H9 (cell line): ENCODE data around the gene ARHGEF1. TPM values are rescaled to one million over a fixed set of nuclear protein-coding genes. Genes with fewer than 3 reads are reported as not detected.

Source experiments
- DNase-seq: peaks from one replicate; pipeline ENCODE4 v3.0.0-alpha.2; 2017
- H2AFZ ChIP-seq: one replicate; pipeline ENCODE4 v1.6.1; 2013; ENCODE audit warnings: mild to moderate bottlenecking, low read length, control low read depth, moderate library complexity
- H2AK5ac ChIP-seq: 2 replicates; pipeline ENCODE4 v1.6.1; 2013; ENCODE audit warnings: low read length, control low read depth, mixed read lengths; ENCODE audit not compliant: insufficient read length
- H2BK120ac ChIP-seq: one replicate; pipeline ENCODE4 v1.6.1; 2013; ENCODE audit warnings: low read depth, mild to moderate bottlenecking, low read length, control low read depth, inconsistent platforms; ENCODE audit not compliant: poor library complexity, severe bottlenecking
- H2BK12ac ChIP-seq: 2 replicates; pipeline ENCODE4 v1.6.1; 2013; ENCODE audit warnings: low read length, control low read depth, mixed read lengths, low read depth; ENCODE audit not compliant: insufficient read length
- H2BK15ac ChIP-seq: 2 replicates; pipeline ENCODE4 v1.6.1; 2013; ENCODE audit warnings: low read depth, low read length, control low read depth
- H2BK20ac ChIP-seq: one replicate; pipeline ENCODE4 v1.6.1; 2013; ENCODE audit warnings: low read depth, mild to moderate bottlenecking, low read length, control low read depth, inconsistent platforms; ENCODE audit not compliant: poor library complexity, severe bottlenecking
- H2BK5ac ChIP-seq: 2 replicates; pipeline ENCODE4 v1.6.1; 2013; ENCODE audit warnings: low read length, control low read depth, mixed read lengths; ENCODE audit not compliant: insufficient read length
- H3K14ac ChIP-seq: 2 replicates; pipeline ENCODE4 v1.6.1; 2013; ENCODE audit warnings: low read length, control low read depth; ENCODE audit not compliant: insufficient read depth
- H3K18ac ChIP-seq: 2 replicates; pipeline ENCODE4 v1.6.1; 2013; ENCODE audit warnings: low read depth, mild to moderate bottlenecking, mixed read lengths, low read length, control low read depth; ENCODE audit not compliant: insufficient read length
- H3K23ac ChIP-seq: 2 replicates; pipeline ENCODE4 v1.6.1; 2013; ENCODE audit warnings: low read length, control low read depth, mixed read lengths, low read depth; ENCODE audit not compliant: insufficient read length
- H3K23me2 ChIP-seq: 2 replicates; pipeline ENCODE4 v1.6.1; 2013; ENCODE audit warnings: low read depth, mild to moderate bottlenecking, mixed read lengths, low read length, control low read depth; ENCODE audit not compliant: insufficient read length, poor library complexity, severe bottlenecking
- H3K27ac ChIP-seq: 2 replicates; pipeline ENCODE4 v1.5.1; 2013; ENCODE audit warnings: low read length, control low read depth, mixed read lengths, low read depth; ENCODE audit not compliant: insufficient read length
- H3K27me3 ChIP-seq: 2 replicates; pipeline ENCODE4 v1.6.1; 2013; ENCODE audit warnings: low read length, control low read depth, inconsistent platforms; ENCODE audit not compliant: insufficient read depth
- H3K4ac ChIP-seq: 2 replicates; pipeline ENCODE4 v1.6.1; 2013; ENCODE audit warnings: low read depth, mild to moderate bottlenecking, control low read depth, inconsistent platforms, low read length, moderate library complexity
- H3K4me1 ChIP-seq: 2 replicates; pipeline ENCODE4 v1.6.1; 2013; ENCODE audit warnings: low read length, control low read depth, inconsistent platforms; ENCODE audit not compliant: insufficient read depth
- H3K4me2 ChIP-seq: 2 replicates; pipeline ENCODE4 v1.6.1; 2013; ENCODE audit warnings: low read length, control low read depth, mixed read lengths; ENCODE audit not compliant: insufficient read length, insufficient read depth
- H3K56ac ChIP-seq: 2 replicates; pipeline ENCODE4 v1.6.1; 2013; ENCODE audit warnings: low read depth, mild to moderate bottlenecking, mixed read lengths, low read length, control low read depth; ENCODE audit not compliant: insufficient read length
- H3K79me1 ChIP-seq: 2 replicates; pipeline ENCODE4 v1.6.1; 2013; ENCODE audit warnings: low read depth, mild to moderate bottlenecking, moderate library complexity, low read length, control low read depth, inconsistent platforms; ENCODE audit not compliant: insufficient read depth, poor library complexity, severe bottlenecking
- H3K79me2 ChIP-seq: 2 replicates; pipeline ENCODE4 v1.6.1; 2013; ENCODE audit warnings: low read length, control low read depth, inconsistent platforms; ENCODE audit not compliant: insufficient read depth
- H3K9ac ChIP-seq: 2 replicates; pipeline ENCODE4 v1.6.1; 2013; ENCODE audit warnings: low read length, control low read depth, mixed read lengths; ENCODE audit not compliant: insufficient read length; ENCODE audit errors: extremely low read depth
- H3K9me3 ChIP-seq: one replicate; pipeline ENCODE4 v1.6.1; 2013; ENCODE audit warnings: low read depth, low read length, inconsistent platforms; ENCODE audit not compliant: control insufficient read depth
- H3T11ph ChIP-seq: one replicate; pipeline ENCODE4 v1.6.1; 2013; ENCODE audit warnings: mild to moderate bottlenecking, low read length, control low read depth, inconsistent platforms
- H4K20me1 ChIP-seq: one replicate; pipeline ENCODE4 v1.6.1; 2013; ENCODE audit not compliant: control insufficient read depth, insufficient read length, insufficient read depth
- H4K5ac ChIP-seq: 2 replicates; pipeline ENCODE4 v1.6.1; 2013; ENCODE audit warnings: low read depth, mild to moderate bottlenecking, mixed read lengths, low read length, control low read depth; ENCODE audit not compliant: insufficient read length
- H4K8ac ChIP-seq: replicated peaks from 2 replicates; pipeline ENCODE4 v1.6.1; 2013; ENCODE audit warnings: low read length, control low read depth, mixed read lengths, low read depth; ENCODE audit not compliant: insufficient read length
- H4K91ac ChIP-seq: 2 replicates; pipeline ENCODE4 v1.6.1; 2013; ENCODE audit warnings: low read depth, mild to moderate bottlenecking, moderate library complexity, mixed read lengths, low read length, control low read depth; ENCODE audit not compliant: insufficient read length
- H3K27ac Mint-ChIP-seq, 3 experiments: 2 replicates in 2 of 3; 3 replicates in 1 of 3; pipeline ENCODE4 v1.8.0; 2020 to 2021; ENCODE audit warnings: mixed read lengths in 3 of 3, mild to moderate bottlenecking in 1 of 3, moderate library complexity in 1 of 3
- H3K27me3 Mint-ChIP-seq: 2 replicates; pipeline ENCODE4 v1.8.0; 2021; ENCODE audit warnings: low read depth, mild to moderate bottlenecking, moderate library complexity, mixed read lengths
- H3K36me3 Mint-ChIP-seq, 3 experiments: 2 replicates in 2 of 3; 3 replicates in 1 of 3; pipeline ENCODE4 v1.8.0; 2020 to 2021; ENCODE audit warnings: low read depth in 3 of 3, mixed read lengths in 3 of 3; ENCODE audit not compliant: insufficient read depth in 1 of 3
- H3K4me1 Mint-ChIP-seq, 2 experiments: 2 replicates each; pipeline ENCODE4 v1.8.0; 2020; ENCODE audit warnings: mixed read lengths in 2 of 2
- H3K4me3 Mint-ChIP-seq, 2 experiments: 2 replicates in 1 of 2; 3 replicates in 1 of 2; pipeline ENCODE4 v1.8.0; 2020 to 2021; ENCODE audit warnings: mild to moderate bottlenecking in 2 of 2, mixed read lengths in 2 of 2, moderate library complexity in 1 of 2
- H3K9me3 Mint-ChIP-seq, 2 experiments: 2 replicates in 1 of 2; 3 replicates in 1 of 2; pipeline ENCODE4 v1.8.0; 2020; ENCODE audit warnings: mild to moderate bottlenecking in 2 of 2, mixed read lengths in 2 of 2, moderate library complexity in 1 of 2
- WGBS: extraction: QIAGEN DNeasy Blood & Tissue Kit; methylation state at CpG from one replicate; pipeline ENCODE4 v1.1.7; 2013; ENCODE audit warnings: missing lambda C conversion rate, low lambda C conversion rate, mixed read lengths; ENCODE audit not compliant: insufficient read length; ENCODE audit errors: extremely low coverage; 5-methylcytosine and 5-hydroxymethylcytosine counted together
- total RNA-seq: library from RNA; stranded (reverse); gene quantifications from 2 replicates; pipeline ENCODE4 v1.2.1, GENCODE V29; 2021
- TF ChIP-seq, protein P1 (sequence below): fragments of 200-600 bp; sonication (generic); conservative IDR thresholded peaks from 3 replicates; pipeline ENCODE4 v1.8.0; 2021; ENCODE audit warnings: antibody characterized with exemption, mild to moderate bottlenecking

ARHGEF1 gene
- total RNA-seq, 1 experiment from 2014 or later = 50.3 TPM

DNA sequence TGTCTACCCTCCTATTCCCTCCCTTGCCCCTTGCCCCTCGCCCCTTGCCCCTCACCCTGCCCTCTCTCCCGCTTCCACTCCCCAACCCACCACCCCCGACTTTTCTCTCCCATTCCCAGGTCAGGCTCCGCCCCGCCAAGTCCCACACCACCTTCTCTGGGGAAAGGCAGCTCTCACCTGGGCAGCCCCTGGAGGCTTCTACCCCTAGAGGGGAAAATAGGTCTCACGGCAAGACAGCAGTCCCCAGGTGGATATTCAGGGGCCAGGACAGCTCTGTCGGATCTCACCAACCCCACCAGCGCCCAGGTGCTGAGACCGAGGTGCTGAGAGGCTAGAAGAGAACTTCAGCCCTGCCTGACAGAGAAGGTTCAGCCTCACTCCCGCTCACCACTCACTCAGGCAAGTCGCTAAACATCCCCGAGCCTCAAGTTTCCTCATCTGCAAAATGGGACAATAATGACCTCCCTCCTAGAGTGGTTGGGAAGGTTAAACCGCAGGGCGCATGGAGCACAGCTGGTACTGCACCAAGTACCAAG, 46.6 kb downstream of the ARHGEF1 start:
- Histone ChIP-seq H2BK15ac (no peak overlapping the region), H3K18ac (no peak overlapping the region), H2AFZ (no peak overlapping the region), H3K4me2 (peak overlapping the region; percentile 52), H3K23ac (no peak overlapping the region), H3K27me3 (peaks cover 93% of the 10 kb centered on the region), H4K91ac (no peak overlapping the region), H2BK5ac (no peak overlapping the region), H3K79me1 (no peaks in the 10 kb centered on the region), H3K9ac (no peak overlapping the region), H4K5ac (no peak overlapping the region), H3K4ac (no peak overlapping the region), H2BK12ac (no peak overlapping the region), H3K4me1 (peaks cover 5% of the 10 kb centered on the region; the same call in 1 of the 2 replicates), H3K79me2 (no peaks in the 10 kb centered on the region), H2BK20ac (no peak overlapping the region), H3K27ac (no peak overlapping the region), H4K8ac (no peak overlapping the region), H3K23me2 (peaks cover 2% of the 10 kb centered on the region), H4K20me1 (no peaks in the 10 kb centered on the region), H3K56ac (no peak overlapping the region), H3K14ac (no peak overlapping the region), H3K9me3 (no peaks in the 10 kb centered on the region), H3T11ph (no peak overlapping the region), H2BK120ac (no peak overlapping the region), H2AK5ac (no peak overlapping the region)
- Mint-ChIP-seq H3K4me1 (peaks cover 21 to 45% of the 10 kb centered on the region in 2 experiments), H3K27ac (no peak overlapping the region), H3K36me3 (no peaks in the 10 kb centered on the region), H3K4me3 (peak overlapping the region in 1 of 2 experiments; percentile 74; a peak in 3 of 5 replicates), H3K27me3 (no peaks in the 10 kb centered on the region; the same call in 1 of the 2 replicates), H3K9me3 (peaks cover 0 to 3% of the 10 kb centered on the region in 2 experiments; a peak in 3 of 5 replicates)
- DNase-seq = no peak
- TF ChIP-seq, protein P1, sequence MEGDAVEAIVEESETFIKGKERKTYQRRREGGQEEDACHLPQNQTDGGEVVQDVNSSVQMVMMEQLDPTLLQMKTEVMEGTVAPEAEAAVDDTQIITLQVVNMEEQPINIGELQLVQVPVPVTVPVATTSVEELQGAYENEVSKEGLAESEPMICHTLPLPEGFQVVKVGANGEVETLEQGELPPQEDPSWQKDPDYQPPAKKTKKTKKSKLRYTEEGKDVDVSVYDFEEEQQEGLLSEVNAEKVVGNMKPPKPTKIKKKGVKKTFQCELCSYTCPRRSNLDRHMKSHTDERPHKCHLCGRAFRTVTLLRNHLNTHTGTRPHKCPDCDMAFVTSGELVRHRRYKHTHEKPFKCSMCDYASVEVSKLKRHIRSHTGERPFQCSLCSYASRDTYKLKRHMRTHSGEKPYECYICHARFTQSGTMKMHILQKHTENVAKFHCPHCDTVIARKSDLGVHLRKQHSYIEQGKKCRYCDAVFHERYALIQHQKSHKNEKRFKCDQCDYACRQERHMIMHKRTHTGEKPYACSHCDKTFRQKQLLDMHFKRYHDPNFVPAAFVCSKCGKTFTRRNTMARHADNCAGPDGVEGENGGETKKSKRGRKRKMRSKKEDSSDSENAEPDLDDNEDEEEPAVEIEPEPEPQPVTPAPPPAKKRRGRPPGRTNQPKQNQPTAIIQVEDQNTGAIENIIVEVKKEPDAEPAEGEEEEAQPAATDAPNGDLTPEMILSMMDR = no peak
- WGBS = no CpG with 5 or more reads among the region's 14 CpGs
